ENCODE data around the gene FBXW11.

FBXW11 gene

GRCh38 chr5:172015346-172015745, 8.9 kb upstream of the FBXW11 start:
- no peak for DNase-seq

GRCh38 chr5:172010278-172010677, 3.8 kb upstream of the FBXW11 start:
- no peak for DNase-seq

GRCh38 chr5:172009536-172010270, 3.3 kb upstream of the FBXW11 start:
- no peak for DNase-seq

- no peak for DNase-seq
These were observed 2.3 kb upstream of the FBXW11 start for GRCh38 chr5:172008689-172009141.

GRCh38 chr5:172008111-172008455, 1.6 kb upstream of the FBXW11 start:
- DNase-seq: no peak

GRCh38 chr5:172007175-172008110, 1.0 kb upstream of the FBXW11 start:
- peak; percentile 58 for DNase-seq

GRCh38 chr5:172005708-172006320, 624 bp downstream of the FBXW11 start:
- peak; percentile 70 for DNase-seq

GRCh38 chr5:172004824-172005237, 1.6 kb downstream of the FBXW11 start:
- no peak for DNase-seq

GRCh38 chr5:172003746-172004145, 2.7 kb downstream of the FBXW11 start:
- DNase-seq: no peak

GRCh38 chr5:172002840-172003512, 3.5 kb downstream of the FBXW11 start:
- no peak for DNase-seq

GRCh38 chr5:172002310-172002709, 4.1 kb downstream of the FBXW11 start:
- no peak for DNase-seq

- DNase-seq: no peak
These were observed 6.6 kb downstream of the FBXW11 start for GRCh38 chr5:171999877-172000276.

GRCh38 chr5:171999100-171999499, 7.3 kb downstream of the FBXW11 start:
- no peak for DNase-seq

GRCh38 chr5:171997011-171997410, 9.4 kb downstream of the FBXW11 start:
- no peak for DNase-seq

- DNase-seq: no peak
These were observed 13.6 kb downstream of the FBXW11 start for GRCh38 chr5:171992813-171993212.

- no peak for DNase-seq
These were observed 14.1 kb downstream of the FBXW11 start for GRCh38 chr5:171992305-171992704.

GRCh38 chr5:171990713-171991015, 15.8 kb downstream of the FBXW11 start:
- DNase-seq: no peak

GRCh38 chr5:171989946-171990712, 16.3 kb downstream of the FBXW11 start:
- no peak for DNase-seq

GRCh38 chr5:171989276-171989675, 17.2 kb downstream of the FBXW11 start:
- no peak for DNase-seq

GRCh38 chr5:171986772-171987171, 19.7 kb downstream of the FBXW11 start:
- no peak for DNase-seq

GRCh38 chr5:171984748-171985419, 21.6 kb downstream of the FBXW11 start:
- DNase-seq: no peak

GRCh38 chr5:171981847-171982246, 24.6 kb downstream of the FBXW11 start:
- DNase-seq: no peak

Measured in islet precursor cell (in vitro differentiated cells).